ENCODE results near the gene ERFE.

The ERFE gene

GRCh38 chr2:238158509-238159070, at the start of gene ERFE:
Gene ERFE (plus strand): TSS chr2:238158970. CDS start chr2:238159008, 38 bp downstream.
- no peaks in the 10 kb centered on the region for H3K79me2 ChIP-seq (ENCODE audit: insufficient read depth, low read length)
- no peaks in the 10 kb centered on the region for H3K4me1 ChIP-seq (ENCODE audit: insufficient read depth, low read length)
- no peak for DNase-seq
- TF ChIP-seq CTCF (IDR thresholded peaks at IDR 0.05; ENCODE audit: borderline replicate concordance, extremely low read depth, low read length, poor library complexity, severe bottlenecking): no peak
- no peak for TF ChIP-seq EZH2 (IDR thresholded peaks at IDR 0.05; ENCODE audit: borderline replicate concordance, low read depth, low read length, severe bottlenecking)
- H3K4me3 ChIP-seq (ENCODE audit: low read depth in 1 of 2, low read length in 2 of 2): no peak within 1 kb of the TSS
- H3K4me2 ChIP-seq (ENCODE audit: insufficient read depth, low read length): no peak within 1 kb of the TSS
- H2AFZ ChIP-seq (ENCODE audit: low read depth, low read length): no peak within 1 kb of the TSS
- no peaks in the 10 kb centered on the region for H3K9me3 ChIP-seq (ENCODE audit: insufficient read depth, low read length, severe bottlenecking)
- no peak for ATAC-seq (ENCODE audit: insufficient read depth, low read depth)
- no peak within 1 kb of the TSS for H3K27ac ChIP-seq (ENCODE audit: low read length)
- H3K27me3 ChIP-seq (ENCODE audit: insufficient read depth, low read length, poor library complexity): no peaks in the 10 kb centered on the region
- H3K9ac ChIP-seq (ENCODE audit: low read depth, low read length): no peak within 1 kb of the TSS
- H3K36me3 ChIP-seq (ENCODE audit: insufficient read depth, low read length): no peaks in the 10 kb centered on the region
- H4K20me1 ChIP-seq (ENCODE audit: insufficient read depth, low read length): no peaks in the 10 kb centered on the region

GRCh38 chr2:238113611-238114010, 45.2 kb upstream of the ERFE start:
- Histone ChIP-seq H3K36me3 (ENCODE audit: insufficient read depth, low read length) (no peaks in the 10 kb centered on the region), H3K9me3 (ENCODE audit: insufficient read depth, low read length, severe bottlenecking) (peaks cover 3% of the 10 kb centered on the region), H3K4me3 (ENCODE audit: low read depth in 1 of 2, low read length in 2 of 2) (no peak overlapping the region), H3K9ac (ENCODE audit: low read depth, low read length) (no peak overlapping the region), H3K27me3 (ENCODE audit: insufficient read depth, low read length, poor library complexity) (peaks cover 10% of the 10 kb centered on the region), H3K4me1 (ENCODE audit: insufficient read depth, low read length) (peaks cover 13% of the 10 kb centered on the region), H3K4me2 (ENCODE audit: insufficient read depth, low read length) (no peak overlapping the region), H3K27ac (ENCODE audit: low read length) (no peak overlapping the region), H3K79me2 (ENCODE audit: insufficient read depth, low read length) (no peaks in the 10 kb centered on the region), H4K20me1 (ENCODE audit: insufficient read depth, low read length) (no peaks in the 10 kb centered on the region), H2AFZ (ENCODE audit: low read depth, low read length) (no peak overlapping the region)
- DNase-seq (no peak), ATAC-seq (ENCODE audit: insufficient read depth, low read depth) (no peak)
- TF ChIP-seq EZH2 (IDR thresholded peaks at IDR 0.05; ENCODE audit: borderline replicate concordance, low read depth, low read length, severe bottlenecking): no peak
- TF ChIP-seq CTCF (IDR thresholded peaks at IDR 0.05; ENCODE audit: borderline replicate concordance, extremely low read depth, low read length, poor library complexity, severe bottlenecking): no peak

- H3K4me3 ChIP-seq (ENCODE audit: low read depth in 1 of 2, low read length in 2 of 2): no peak overlapping the region
- no peak overlapping the region for H3K9ac ChIP-seq (ENCODE audit: low read depth, low read length)
- no peak overlapping the region for H3K4me2 ChIP-seq (ENCODE audit: insufficient read depth, low read length)
- ATAC-seq (ENCODE audit: insufficient read depth, low read depth) (no peak), DNase-seq (no peak)
- H3K4me1 ChIP-seq (ENCODE audit: insufficient read depth, low read length): peaks cover 5% of the 10 kb centered on the region
- peaks cover 16% of the 10 kb centered on the region for H3K27me3 ChIP-seq (ENCODE audit: insufficient read depth, low read length, poor library complexity)
- no peaks in the 10 kb centered on the region for H3K36me3 ChIP-seq (ENCODE audit: insufficient read depth, low read length)
- no peak for TF ChIP-seq CTCF (IDR thresholded peaks at IDR 0.05; ENCODE audit: borderline replicate concordance, extremely low read depth, low read length, poor library complexity, severe bottlenecking)
- TF ChIP-seq EZH2 (IDR thresholded peaks at IDR 0.05; ENCODE audit: borderline replicate concordance, low read depth, low read length, severe bottlenecking): no peak
- peaks cover 3% of the 10 kb centered on the region for H3K9me3 ChIP-seq (ENCODE audit: insufficient read depth, low read length, severe bottlenecking)
- no peak overlapping the region for H2AFZ ChIP-seq (ENCODE audit: low read depth, low read length)
- H4K20me1 ChIP-seq (ENCODE audit: insufficient read depth, low read length): no peaks in the 10 kb centered on the region
- no peaks in the 10 kb centered on the region for H3K79me2 ChIP-seq (ENCODE audit: insufficient read depth, low read length)
- H3K27ac ChIP-seq (ENCODE audit: low read length): no peak overlapping the region
Observed at GRCh38 chr2:238114331-238114841, 44.4 kb upstream of the ERFE start.
